HepG2 (cell line): ENCODE results near the gene MORC4.

Source experiments
- BRD4 ChIP-seq: sonication (generic); formaldehyde crosslinking; IDR thresholded peaks from 2 replicates; pipeline ENCODE4 v1.4.0; 2020; ENCODE audit warnings: missing genetic modification reagents
- NFYB ChIP-seq: sonication (generic); formaldehyde crosslinking; IDR thresholded peaks from 2 replicates; pipeline ENCODE4 v1.4.0; 2020; ENCODE audit warnings: missing genetic modification reagents
- PHF8 ChIP-seq: sonication (generic); formaldehyde crosslinking; IDR thresholded peaks from 2 replicates; pipeline ENCODE4 v1.5.0; 2020; ENCODE audit warnings: missing genetic modification reagents
- RARA ChIP-seq: IDR thresholded peaks from 2 replicates; pipeline ENCODE4 v1.6.1; 2016; ENCODE audit warnings: missing genetic modification reagents, missing compliant biosample characterization
- RORA ChIP-seq: sonication (generic); formaldehyde crosslinking; IDR thresholded peaks from 2 replicates; pipeline ENCODE4 v1.5.0; 2020; ENCODE audit warnings: mild to moderate bottlenecking, missing genetic modification reagents, moderate library complexity
- ZNF331 ChIP-seq: sonication (generic); formaldehyde crosslinking; IDR thresholded peaks from 2 replicates; pipeline ENCODE4 v1.4.0; 2020; ENCODE audit warnings: missing genetic modification reagents
- ZNF670 ChIP-seq: sonication (generic); formaldehyde crosslinking; IDR thresholded peaks from 2 replicates; pipeline ENCODE4 v1.8.0; 2022; ENCODE audit warnings: mild to moderate bottlenecking, missing genetic modification reagents, borderline replicate concordance
- ZNF780A ChIP-seq: sonication (generic); formaldehyde crosslinking; IDR thresholded peaks from 2 replicates; pipeline ENCODE4 v1.8.0; 2022; ENCODE audit warnings: mild to moderate bottlenecking, missing genetic modification reagents, moderate library complexity
- ZNF816 ChIP-seq: sonication (generic); formaldehyde crosslinking; IDR thresholded peaks from 2 replicates; pipeline ENCODE4 v1.8.0; 2022; ENCODE audit warnings: missing genetic modification reagents, mild to moderate bottlenecking, borderline replicate concordance
- TF ChIP-seq, protein P1 (sequence below): IDR thresholded peaks from 2 replicates; pipeline ENCODE4 v1.6.1; 2012; ENCODE audit warnings: inconsistent platforms
- TF ChIP-seq, protein P2 (sequence below): sonication (generic); formaldehyde crosslinking; IDR thresholded peaks from 2 replicates; pipeline ENCODE4 v1.5.0; 2020; ENCODE audit warnings: missing genetic modification reagents
- TF ChIP-seq, protein P3 (sequence below): sonication (generic); formaldehyde crosslinking; IDR thresholded peaks from one replicate; pipeline ENCODE4 v1.5.1; 2020; ENCODE audit warnings: mild to moderate bottlenecking, missing genetic modification reagents; ENCODE audit errors: not compliant biosample characterization
- TF ChIP-seq, protein P4 (sequence below): sonication (generic); formaldehyde crosslinking; IDR thresholded peaks from 2 replicates; pipeline ENCODE4 v1.5.1; 2020; ENCODE audit warnings: mild to moderate bottlenecking, moderate library complexity, missing genetic modification reagents
- TF ChIP-seq, protein P5 (sequence below): sonication (generic); formaldehyde crosslinking; IDR thresholded peaks from 2 replicates; pipeline ENCODE4 v1.5.1; 2020; ENCODE audit warnings: mild to moderate bottlenecking, missing genetic modification reagents, borderline replicate concordance

DNA sequence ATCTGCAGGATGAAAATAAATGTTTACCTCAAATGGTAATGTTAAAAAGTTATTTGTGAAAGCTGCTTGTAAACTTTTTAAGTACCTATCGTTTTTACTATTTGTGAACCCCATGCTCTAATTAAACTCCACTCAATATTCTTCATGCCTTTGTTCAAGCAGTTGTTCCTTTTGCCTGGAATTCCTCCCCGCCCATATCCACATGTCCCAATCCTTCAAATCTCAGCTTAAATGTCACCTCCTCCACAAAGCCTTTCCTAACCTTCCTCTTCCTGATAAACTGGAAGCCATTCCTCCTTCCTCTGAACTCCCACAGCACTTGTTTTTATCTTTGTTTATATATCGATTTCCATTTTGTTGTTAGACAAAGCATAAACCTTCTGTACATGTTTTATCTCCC lies 2.4 kb downstream of the MORC4 start:
- TF ChIP-seq PHF8 (CRISPR knock-in tag) = no peak
- TF ChIP-seq, protein P1, sequence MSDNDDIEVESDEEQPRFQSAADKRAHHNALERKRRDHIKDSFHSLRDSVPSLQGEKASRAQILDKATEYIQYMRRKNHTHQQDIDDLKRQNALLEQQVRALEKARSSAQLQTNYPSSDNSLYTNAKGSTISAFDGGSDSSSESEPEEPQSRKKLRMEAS = no peak
- TF ChIP-seq RORA (CRISPR knock-in tag) = no peak
- TF ChIP-seq ZNF331 = no peak
- no peak for TF ChIP-seq ZNF670 (CRISPR knock-in tag)
- TF ChIP-seq ZNF816 (CRISPR knock-in tag) = no peak
- TF ChIP-seq RARA = no peak
- TF ChIP-seq, protein P2, sequence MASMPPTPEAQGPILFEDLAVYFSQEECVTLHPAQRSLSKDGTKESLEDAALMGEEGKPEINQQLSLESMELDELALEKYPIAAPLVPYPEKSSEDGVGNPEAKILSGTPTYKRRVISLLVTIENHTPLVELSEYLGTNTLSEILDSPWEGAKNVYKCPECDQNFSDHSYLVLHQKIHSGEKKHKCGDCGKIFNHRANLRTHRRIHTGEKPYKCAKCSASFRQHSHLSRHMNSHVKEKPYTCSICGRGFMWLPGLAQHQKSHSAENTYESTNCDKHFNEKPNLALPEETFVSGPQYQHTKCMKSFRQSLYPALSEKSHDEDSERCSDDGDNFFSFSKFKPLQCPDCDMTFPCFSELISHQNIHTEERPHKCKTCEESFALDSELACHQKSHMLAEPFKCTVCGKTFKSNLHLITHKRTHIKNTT (CRISPR knock-in tag) = no peak
- no peak for TF ChIP-seq ZNF780A (CRISPR knock-in tag)
- TF ChIP-seq, protein P3, sequence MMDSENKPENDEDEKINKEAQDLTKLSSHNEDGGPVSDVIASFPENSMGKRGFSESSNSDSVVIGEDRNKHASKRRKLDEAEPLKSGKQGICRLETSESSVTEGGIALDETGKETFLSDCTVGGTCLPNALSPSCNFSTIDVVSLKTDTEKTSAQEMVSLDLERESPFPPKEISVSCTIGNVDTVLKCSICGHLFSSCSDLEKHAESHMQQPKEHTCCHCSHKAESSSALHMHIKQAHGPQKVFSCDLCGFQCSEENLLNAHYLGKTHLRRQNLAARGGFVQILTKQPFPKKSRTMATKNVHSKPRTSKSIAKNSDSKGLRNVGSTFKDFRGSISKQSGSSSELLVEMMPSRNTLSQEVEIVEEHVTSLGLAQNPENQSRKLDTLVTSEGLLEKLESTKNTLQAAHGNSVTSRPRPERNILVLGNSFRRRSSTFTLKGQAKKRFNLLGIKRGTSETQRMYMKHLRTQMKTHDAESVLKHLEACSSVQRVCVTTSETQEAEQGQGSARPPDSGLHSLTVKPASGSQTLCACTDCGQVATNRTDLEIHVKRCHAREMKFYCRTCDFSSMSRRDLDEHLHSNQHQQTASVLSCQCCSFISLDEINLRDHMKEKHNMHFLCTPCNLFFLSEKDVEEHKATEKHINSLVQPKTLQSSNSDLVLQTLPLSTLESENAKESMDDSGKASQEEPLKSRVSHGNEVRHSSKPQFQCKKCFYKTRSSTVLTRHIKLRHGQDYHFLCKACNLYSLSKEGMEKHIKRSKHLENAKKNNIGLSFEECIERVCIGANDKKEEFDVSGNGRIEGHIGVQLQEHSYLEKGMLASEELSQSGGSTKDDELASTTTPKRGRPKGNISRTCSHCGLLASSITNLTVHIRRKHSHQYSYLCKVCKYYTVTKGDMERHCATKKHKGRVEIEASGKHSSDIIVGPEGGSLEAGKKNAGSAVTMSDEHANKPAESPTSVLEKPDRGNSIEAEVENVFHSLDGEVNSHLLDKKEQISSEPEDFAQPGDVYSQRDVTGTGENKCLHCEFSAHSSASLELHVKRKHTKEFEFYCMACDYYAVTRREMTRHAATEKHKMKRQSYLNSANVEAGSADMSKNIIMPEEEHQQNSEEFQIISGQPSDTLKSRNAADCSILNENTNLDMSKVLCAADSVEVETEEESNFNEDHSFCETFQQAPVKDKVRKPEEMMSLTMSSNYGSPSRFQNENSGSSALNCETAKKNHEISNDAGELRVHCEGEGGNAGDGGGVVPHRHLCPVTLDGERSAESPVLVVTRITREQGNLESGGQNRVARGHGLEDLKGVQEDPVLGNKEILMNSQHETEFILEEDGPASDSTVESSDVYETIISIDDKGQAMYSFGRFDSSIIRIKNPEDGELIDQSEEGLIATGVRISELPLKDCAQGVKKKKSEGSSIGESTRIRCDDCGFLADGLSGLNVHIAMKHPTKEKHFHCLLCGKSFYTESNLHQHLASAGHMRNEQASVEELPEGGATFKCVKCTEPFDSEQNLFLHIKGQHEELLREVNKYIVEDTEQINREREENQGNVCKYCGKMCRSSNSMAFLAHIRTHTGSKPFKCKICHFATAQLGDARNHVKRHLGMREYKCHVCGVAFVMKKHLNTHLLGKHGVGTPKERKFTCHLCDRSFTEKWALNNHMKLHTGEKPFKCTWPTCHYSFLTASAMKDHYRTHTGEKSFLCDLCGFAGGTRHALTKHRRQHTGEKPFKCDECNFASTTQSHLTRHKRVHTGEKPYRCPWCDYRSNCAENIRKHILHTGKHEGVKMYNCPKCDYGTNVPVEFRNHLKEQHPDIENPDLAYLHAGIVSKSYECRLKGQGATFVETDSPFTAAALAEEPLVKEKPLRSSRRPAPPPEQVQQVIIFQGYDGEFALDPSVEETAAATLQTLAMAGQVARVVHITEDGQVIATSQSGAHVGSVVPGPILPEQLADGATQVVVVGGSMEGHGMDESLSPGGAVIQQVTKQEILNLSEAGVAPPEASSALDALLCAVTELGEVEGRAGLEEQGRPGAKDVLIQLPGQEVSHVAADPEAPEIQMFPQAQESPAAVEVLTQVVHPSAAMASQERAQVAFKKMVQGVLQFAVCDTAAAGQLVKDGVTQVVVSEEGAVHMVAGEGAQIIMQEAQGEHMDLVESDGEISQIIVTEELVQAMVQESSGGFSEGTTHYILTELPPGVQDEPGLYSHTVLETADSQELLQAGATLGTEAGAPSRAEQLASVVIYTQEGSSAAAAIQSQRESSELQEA (CRISPR knock-in tag) = no peak
- TF ChIP-seq BRD4 (CRISPR knock-in tag) = no peak
- no peak for TF ChIP-seq NFYB (CRISPR knock-in tag)
- TF ChIP-seq, protein P4, sequence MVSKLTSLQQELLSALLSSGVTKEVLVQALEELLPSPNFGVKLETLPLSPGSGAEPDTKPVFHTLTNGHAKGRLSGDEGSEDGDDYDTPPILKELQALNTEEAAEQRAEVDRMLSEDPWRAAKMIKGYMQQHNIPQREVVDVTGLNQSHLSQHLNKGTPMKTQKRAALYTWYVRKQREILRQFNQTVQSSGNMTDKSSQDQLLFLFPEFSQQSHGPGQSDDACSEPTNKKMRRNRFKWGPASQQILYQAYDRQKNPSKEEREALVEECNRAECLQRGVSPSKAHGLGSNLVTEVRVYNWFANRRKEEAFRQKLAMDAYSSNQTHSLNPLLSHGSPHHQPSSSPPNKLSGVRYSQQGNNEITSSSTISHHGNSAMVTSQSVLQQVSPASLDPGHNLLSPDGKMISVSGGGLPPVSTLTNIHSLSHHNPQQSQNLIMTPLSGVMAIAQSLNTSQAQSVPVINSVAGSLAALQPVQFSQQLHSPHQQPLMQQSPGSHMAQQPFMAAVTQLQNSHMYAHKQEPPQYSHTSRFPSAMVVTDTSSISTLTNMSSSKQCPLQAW = no peak
- TF ChIP-seq, protein P5, sequence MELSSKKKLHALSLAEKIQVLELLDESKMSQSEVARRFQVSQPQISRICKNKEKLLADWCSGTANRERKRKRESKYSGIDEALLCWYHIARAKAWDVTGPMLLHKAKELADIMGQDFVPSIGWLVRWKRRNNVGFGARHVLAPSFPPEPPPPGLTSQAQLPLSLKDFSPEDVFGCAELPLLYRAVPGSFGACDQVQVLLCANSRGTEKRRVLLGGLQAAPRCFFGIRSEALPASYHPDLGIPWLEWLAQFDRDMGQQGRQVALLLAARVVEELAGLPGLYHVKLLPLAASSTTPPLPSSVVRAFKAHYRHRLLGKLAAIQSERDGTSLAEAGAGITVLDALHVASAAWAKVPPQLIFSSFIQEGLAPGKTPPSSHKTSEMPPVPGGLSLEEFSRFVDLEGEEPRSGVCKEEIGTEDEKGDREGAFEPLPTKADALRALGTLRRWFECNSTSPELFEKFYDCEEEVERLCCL (CRISPR knock-in tag) = no peak
